PC-3 (cell line): ENCODE results near the gene IRGM. TPM values are rescaled to one million over a fixed set of nuclear protein-coding genes. Genes with fewer than 3 reads are reported as not detected.
"Not testable (repeated sequence)": the region's sequence is repeated elsewhere in the genome, so short reads cannot be mapped to it uniquely, and the experiment has no call there.

Experiments used
- ATAC-seq: fragments of 200-7000 bp; cut with Tn5 transposase; 2 replicates; pipeline ENCODE4 v1.9.1; 2020; ENCODE audit warnings: mild to moderate bottlenecking, moderate library complexity
- BruUV-seq: library from RNA; stranded (reverse); fragments of 400-500 nt; replicated peaks from 2 replicates; lab custom pipeline; 2021; lab: Mats Ljungman, UMichigan
- CTCF ChIA-PET: fragments of 300-600 bp; sonication (Branson Sonifier 250); formaldehyde crosslinking; loops from one replicate; lab custom pipeline; 2022; ENCODE audit warnings: antibody characterized with exemption; lab: Charles Lee
- POLR2A ChIA-PET: fragments of 300-600 bp; sonication (Branson Sonifier 250); formaldehyde crosslinking; loops from one replicate; lab custom pipeline; 2022; ENCODE audit warnings: antibody characterized with exemption; ENCODE audit not compliant: unreplicated experiment; lab: Charles Lee
- DNase-seq: peaks from one replicate; pipeline ENCODE4 v3.0.0-alpha.2; 2015
- H2AFZ ChIP-seq: fragments of 300-600 bp; sonication (generic); 2 replicates; pipeline ENCODE4 v1.6.0; 2016; ENCODE audit warnings: antibody characterized with exemption, low read length
- H3F3A ChIP-seq: fragments of 300-600 bp; sonication (generic); one replicate; pipeline ENCODE4 v1.6.0; 2017; ENCODE audit warnings: antibody characterized with exemption, low read length, control low read depth, mild to moderate bottlenecking; ENCODE audit not compliant: unreplicated experiment
- H3K27ac ChIP-seq: fragments of 300-600 bp; sonication (generic); 2 replicates; pipeline ENCODE4 v1.5.1; 2016; ENCODE audit warnings: mild to moderate bottlenecking, low read length
- H3K27me3 ChIP-seq: fragments of 300-600 bp; sonication (generic); 2 replicates; pipeline ENCODE4 v1.6.1; 2016; ENCODE audit warnings: low read length, mixed read lengths
- H3K36me3 ChIP-seq: fragments of 300-600 bp; sonication (generic); 2 replicates; pipeline ENCODE4 v1.6.1; 2016; ENCODE audit warnings: low read depth, mixed run types, low read length, mixed read lengths
- H3K4me1 ChIP-seq: fragments of 300-600 bp; sonication (generic); 2 replicates; pipeline ENCODE4 v1.5.1; 2016; ENCODE audit warnings: low read length; ENCODE audit not compliant: insufficient read depth
- H3K4me2 ChIP-seq: fragments of 300-600 bp; sonication (generic); 2 replicates; pipeline ENCODE4 v1.6.0; 2016; ENCODE audit warnings: low read length
- H3K4me3 ChIP-seq: fragments of 300-600 bp; sonication (generic); 2 replicates; pipeline ENCODE4 v1.5.1; 2016; ENCODE audit warnings: mild to moderate bottlenecking, low read length, mixed read lengths
- H3K79me2 ChIP-seq: fragments of 300-600 bp; sonication (generic); 2 replicates; pipeline ENCODE4 v1.6.1; 2017; ENCODE audit warnings: low read length, mixed read lengths
- H3K9ac ChIP-seq: fragments of 300-600 bp; sonication (generic); 2 replicates; pipeline ENCODE4 v1.6.0; 2016; ENCODE audit warnings: mild to moderate bottlenecking, low read length
- H3K9me2 ChIP-seq: fragments of 300-600 bp; sonication (generic); replicated peaks from 2 replicates; pipeline ENCODE4 v1.6.1; 2016; ENCODE audit warnings: mixed run types, low read length, mixed read lengths
- H3K9me3 ChIP-seq: fragments of 300-600 bp; sonication (generic); 2 replicates; pipeline ENCODE4 v1.6.1; 2016; ENCODE audit warnings: low read length, mixed read lengths
- H4K20me1 ChIP-seq: fragments of 300-600 bp; sonication (generic); 2 replicates; pipeline ENCODE4 v1.6.1; 2016; ENCODE audit warnings: low read length, mixed read lengths
- EZH2 ChIP-seq: fragments of 300-600 bp; sonication (generic); IDR thresholded peaks from one replicate; pipeline ENCODE4 v1.6.1; 2017; ENCODE audit warnings: antibody characterized with exemption, mild to moderate bottlenecking, low read length; ENCODE audit not compliant: unreplicated experiment
- EZH2phosphoT487 ChIP-seq: fragments of 300-600 bp; sonication (generic); IDR thresholded peaks from 2 replicates; pipeline ENCODE4 v1.6.1; 2018; ENCODE audit warnings: mild to moderate bottlenecking, antibody characterized with exemption, low read length, borderline replicate concordance
- intact Hi-C: fragments of 100-400 bp; cut with micrococcal nuclease; formaldehyde crosslinking; loops from 2 replicates; pipeline ENCODE4 v1.9.0; 2023
- total RNA-seq: library from RNA; depleted of rRNA; stranded (reverse); fragments of >200 nt; gene quantifications from 2 replicates; pipeline ENCODE4 v1.2.3, GENCODE V29; 2014
- TF ChIP-seq, protein P1 (sequence below): fragments of 300-600 bp; sonication (generic); conservative IDR thresholded peaks from 2 replicates; pipeline ENCODE4 v1.5.1; 2017; ENCODE audit warnings: antibody characterized with exemption, low read depth, mild to moderate bottlenecking, low read length

IRGM gene
- total RNA-seq, 1 experiment from 2014 or later: not detected

- no peak overlapping the region for H3K4me3 ChIP-seq
- H3K36me3 ChIP-seq: no peaks in the 10 kb centered on the region
- no peak for DNase-seq
- POLR2A ChIA-PET: no interaction called here
- no peak overlapping the region for H3K27ac ChIP-seq
- CTCF ChIA-PET: no interaction called here
- no peak overlapping the region for H2AFZ ChIP-seq
- no TSS peak for BruUV-seq
- no peaks in the 10 kb centered on the region for H3K79me2 ChIP-seq
- intact Hi-C loops: no loop called here
- H3K4me1 ChIP-seq: no peaks in the 10 kb centered on the region
- no peak overlapping the region for H3K4me2 ChIP-seq
- ATAC-seq: no peak
- H3K9me2 ChIP-seq: no peaks in the 10 kb centered on the region
- H3K9ac ChIP-seq: no peak overlapping the region
- peaks cover 14% of the 10 kb centered on the region for H3K9me3 ChIP-seq
- H4K20me1 ChIP-seq: no peaks in the 10 kb centered on the region
- TF ChIP-seq, protein P1, sequence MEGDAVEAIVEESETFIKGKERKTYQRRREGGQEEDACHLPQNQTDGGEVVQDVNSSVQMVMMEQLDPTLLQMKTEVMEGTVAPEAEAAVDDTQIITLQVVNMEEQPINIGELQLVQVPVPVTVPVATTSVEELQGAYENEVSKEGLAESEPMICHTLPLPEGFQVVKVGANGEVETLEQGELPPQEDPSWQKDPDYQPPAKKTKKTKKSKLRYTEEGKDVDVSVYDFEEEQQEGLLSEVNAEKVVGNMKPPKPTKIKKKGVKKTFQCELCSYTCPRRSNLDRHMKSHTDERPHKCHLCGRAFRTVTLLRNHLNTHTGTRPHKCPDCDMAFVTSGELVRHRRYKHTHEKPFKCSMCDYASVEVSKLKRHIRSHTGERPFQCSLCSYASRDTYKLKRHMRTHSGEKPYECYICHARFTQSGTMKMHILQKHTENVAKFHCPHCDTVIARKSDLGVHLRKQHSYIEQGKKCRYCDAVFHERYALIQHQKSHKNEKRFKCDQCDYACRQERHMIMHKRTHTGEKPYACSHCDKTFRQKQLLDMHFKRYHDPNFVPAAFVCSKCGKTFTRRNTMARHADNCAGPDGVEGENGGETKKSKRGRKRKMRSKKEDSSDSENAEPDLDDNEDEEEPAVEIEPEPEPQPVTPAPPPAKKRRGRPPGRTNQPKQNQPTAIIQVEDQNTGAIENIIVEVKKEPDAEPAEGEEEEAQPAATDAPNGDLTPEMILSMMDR: no peak
- TF ChIP-seq EZH2phosphoT487: no peak
- no peak for TF ChIP-seq EZH2
- no peaks in the 10 kb centered on the region for H3F3A ChIP-seq
- peaks cover 18% of the 10 kb centered on the region; the same call in 1 of the 2 replicates for H3K27me3 ChIP-seq
Measured at GRCh38 chr5:150836064-150836463, 10.3 kb upstream of the IRGM start.

GRCh38 chr5:150836703-150837102 is 9.6 kb upstream of the IRGM start:
- ATAC-seq (no peak), DNase-seq (no peak)
- TF ChIP-seq EZH2: no peak
- TF ChIP-seq EZH2phosphoT487: no peak
- TF ChIP-seq, protein P1: no peak
- H3K27ac ChIP-seq: no peak overlapping the region
- H3K4me1 ChIP-seq: no peaks in the 10 kb centered on the region
- ChIA-PET POLR2A (no interaction called here), CTCF (no interaction called here)
- no peak overlapping the region for H2AFZ ChIP-seq
- intact Hi-C loops: no loop called here
- no peaks in the 10 kb centered on the region for H3F3A ChIP-seq
- no TSS peak for BruUV-seq
- peaks cover 18% of the 10 kb centered on the region; the same call in 1 of the 2 replicates for H3K27me3 ChIP-seq
- H3K4me2 ChIP-seq: no peak overlapping the region
- peaks cover 8% of the 10 kb centered on the region; the same call in 1 of the 2 replicates for H3K9me3 ChIP-seq
- no peaks in the 10 kb centered on the region for H4K20me1 ChIP-seq
- H3K9me2 ChIP-seq: no peaks in the 10 kb centered on the region
- no peak overlapping the region for H3K9ac ChIP-seq
- no peaks in the 10 kb centered on the region for H3K36me3 ChIP-seq
- no peak overlapping the region for H3K4me3 ChIP-seq
- H3K79me2 ChIP-seq: no peaks in the 10 kb centered on the region

DNA sequence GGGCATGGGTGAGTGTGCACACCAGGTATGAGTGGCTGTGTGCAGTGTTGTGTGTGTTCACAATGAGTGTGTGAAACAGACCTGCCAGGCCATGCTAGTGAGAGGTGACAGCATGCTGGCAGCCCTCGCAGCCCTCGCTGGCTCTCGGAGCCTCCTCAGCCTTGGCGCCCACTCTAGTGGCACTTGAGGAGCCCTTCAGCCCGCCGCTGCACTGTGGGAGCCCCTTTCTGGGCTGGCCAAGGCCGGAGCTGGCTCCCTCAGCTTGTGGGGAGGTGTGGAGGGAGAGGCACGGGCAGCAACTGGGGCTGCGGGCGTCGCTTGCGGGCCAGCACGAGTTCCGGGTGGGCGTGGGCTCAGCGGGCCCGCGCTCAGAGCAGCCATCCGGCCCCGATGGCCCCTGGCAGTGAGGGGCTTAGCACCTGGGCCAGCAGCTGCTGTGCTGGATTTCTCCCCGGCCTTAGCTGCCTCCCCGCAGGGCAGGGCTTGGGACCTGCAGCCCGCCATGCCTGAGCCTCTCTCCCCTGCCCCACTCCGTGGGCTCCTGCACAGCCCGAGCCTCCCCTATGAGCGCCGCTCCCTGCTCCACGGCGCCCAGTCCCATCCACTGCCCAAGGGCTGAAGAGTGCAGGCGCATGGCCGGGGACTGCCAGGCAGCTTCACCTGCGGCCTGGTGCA is 999 bp upstream of the IRGM start:
- POLR2A ChIA-PET, BruUV-seq, H3K9ac ChIP-seq, H3K27ac ChIP-seq, H3K4me3 ChIP-seq, H2AFZ ChIP-seq, H4K20me1 ChIP-seq, H3K4me2 ChIP-seq, H3K36me3 ChIP-seq, H3K4me1 ChIP-seq, H3F3A ChIP-seq, H3K79me2 ChIP-seq, DNase-seq, H3K27me3 ChIP-seq, ATAC-seq, H3K9me2 ChIP-seq, H3K9me3 ChIP-seq: not testable (repeated sequence)
- CTCF ChIA-PET: interaction anchor here (0.6 kb wide), 1 partner anchor 339 kb away, joined by 3 read pairs; no protein-coding TSS in a partner anchor
- intact Hi-C loops: loop anchor here (10.0 kb wide), 1 partner anchor 191 kb away; no protein-coding TSS in a partner anchor
